GM18499 (cell line): ENCODE data around the gene ENOPH1.

Experiments used
- ATAC-seq: cut with Tn5 transposase; IDR thresholded peaks from one replicate; pipeline ENCODE4 v1.9.1; 2021; ENCODE audit warnings: moderate number of reproducible peaks; ENCODE audit not compliant: insufficient read depth, unreplicated experiment

The ENOPH1 gene

DNA sequence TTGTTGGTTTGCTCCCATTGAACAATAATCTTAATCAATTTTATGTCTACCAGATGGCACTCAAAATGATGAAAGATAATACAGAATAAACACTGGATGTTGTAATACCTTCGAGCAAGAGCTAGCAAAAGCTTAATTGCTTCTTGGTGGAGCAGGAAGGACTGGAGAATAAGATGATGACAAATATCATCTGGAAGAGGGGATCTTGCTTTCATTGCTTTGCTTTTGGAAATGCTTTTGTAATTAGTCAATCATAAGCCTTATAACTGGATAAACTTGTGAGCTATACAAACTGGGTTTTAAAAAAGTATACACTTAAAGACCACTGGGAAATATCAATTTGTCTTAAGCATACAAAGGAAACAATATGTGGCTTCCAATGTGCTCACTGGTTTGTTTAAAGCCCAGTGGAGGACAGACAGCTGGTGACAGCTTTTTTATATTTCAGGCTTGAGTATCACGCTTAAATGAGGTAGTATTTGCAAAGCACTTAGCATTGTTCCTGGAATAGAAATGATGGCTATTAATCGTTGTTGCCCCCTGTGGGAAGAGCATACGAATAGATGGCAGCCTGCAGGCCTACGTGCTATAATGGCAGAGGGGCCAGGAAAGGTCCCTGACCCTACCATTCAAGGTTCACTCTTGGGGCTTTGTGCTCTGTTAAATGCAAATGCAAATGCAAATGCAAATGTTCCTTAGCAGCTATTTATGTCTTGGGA is 70.2 kb downstream of the ENOPH1 start:
- ATAC-seq = no peak

DNA sequence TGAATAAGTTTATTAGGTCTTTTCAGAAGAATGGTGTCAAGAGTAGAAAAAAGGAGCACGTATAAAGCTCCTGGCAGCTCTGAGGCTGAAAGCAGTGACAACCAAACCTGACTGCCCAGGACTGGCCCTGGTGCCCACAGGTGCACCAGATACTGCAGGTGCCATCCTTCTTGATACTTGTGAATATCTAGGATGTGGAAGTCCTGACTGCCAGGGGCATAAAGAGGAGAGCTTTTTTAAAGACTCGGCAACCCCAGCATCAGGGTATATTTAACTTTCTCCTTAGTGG is 70.7 kb downstream of the ENOPH1 start:
- ATAC-seq = no peak

DNA sequence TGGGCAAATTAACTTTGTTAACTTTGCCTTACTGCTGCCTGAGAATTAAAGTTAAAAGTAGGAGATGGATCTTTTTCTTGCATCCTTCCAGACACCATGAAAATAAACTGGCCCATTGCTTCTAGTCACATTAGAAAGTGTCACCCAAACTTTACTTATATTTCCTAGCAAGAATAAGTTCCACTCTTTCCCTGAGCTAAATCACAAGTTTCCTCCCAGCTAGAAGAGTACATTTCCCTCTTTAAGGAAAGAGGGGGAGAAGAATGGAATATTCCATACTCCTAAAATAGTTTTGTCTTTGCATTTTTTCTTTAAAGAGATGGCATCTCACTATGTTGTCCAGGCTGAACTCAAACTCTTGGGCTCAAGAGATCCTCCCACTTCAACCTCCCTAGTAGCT is 77.6 kb downstream of the ENOPH1 start:
- no peak for ATAC-seq

DNA sequence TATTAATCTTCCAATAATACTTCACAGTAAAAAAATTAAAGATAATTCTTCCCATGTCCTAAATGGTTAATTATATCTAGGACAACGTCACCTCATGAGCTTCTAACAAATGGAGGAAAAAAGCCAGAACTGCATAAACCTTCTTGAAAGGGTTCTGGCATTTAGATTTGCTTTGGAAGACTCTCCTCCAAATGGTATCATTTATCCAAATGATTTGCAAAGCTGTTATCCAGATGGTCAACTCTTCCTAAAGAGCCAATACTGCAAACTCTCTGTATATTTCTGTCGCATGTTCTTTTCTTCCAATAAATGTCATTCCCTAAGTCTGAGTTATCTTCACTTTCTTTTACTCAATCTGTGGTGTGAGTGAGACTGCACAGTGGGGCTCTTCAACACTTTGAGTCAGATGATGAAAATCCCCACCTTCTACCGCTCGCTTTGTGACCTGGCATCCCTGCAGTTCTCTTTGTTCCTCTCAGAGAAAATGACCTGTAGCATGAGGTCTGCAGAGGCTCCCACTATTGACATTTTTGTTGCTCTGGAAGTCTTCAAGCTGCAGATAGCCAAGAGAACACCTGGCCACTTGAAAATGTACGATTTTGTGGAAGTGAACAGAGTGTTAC is 78.5 kb downstream of the ENOPH1 start:
- no peak for ATAC-seq

DNA sequence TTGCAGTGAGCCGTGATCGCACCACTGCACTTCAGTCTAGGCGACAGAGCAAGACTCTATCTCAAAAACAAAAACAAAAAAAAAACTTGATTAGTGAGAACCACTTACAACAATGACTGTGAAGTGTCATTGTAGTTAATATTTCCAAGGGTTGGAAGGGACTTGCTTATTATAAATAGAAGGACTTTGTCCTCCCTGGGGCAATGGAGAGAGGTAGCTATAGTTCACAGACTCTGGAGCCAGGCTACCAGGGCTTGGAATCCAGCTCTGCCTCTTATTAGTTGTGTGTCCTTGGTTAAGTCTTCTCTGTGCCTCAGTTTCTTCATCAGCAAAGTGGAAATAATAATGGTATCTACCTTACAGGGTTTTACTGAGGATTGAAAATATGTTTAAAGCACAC is 79.8 kb downstream of the ENOPH1 start:
- ATAC-seq = no peak
